ENCODE results near the gene UVSSA. TPM values are rescaled to one million over a fixed set of nuclear protein-coding genes. Genes with fewer than 3 reads are reported as not detected.
A peak's percentile ranks its signal among the peaks of the same experiment; 100 is the strongest.

The UVSSA gene
- total RNA-seq, 1 donor from 2014 or later: 35.2 TPM

- intact Hi-C loops (cut with micrococcal nuclease): no loop called here
- Mint-ChIP-seq H3K4me3 (no peak overlapping the region), H3K36me3 (ENCODE audit: low read depth) (no peaks in the 10 kb centered on the region), H3K4me1 (peaks cover 1% of the 10 kb centered on the region), H3K9me3 (no peaks in the 10 kb centered on the region), H3K27ac (no peak overlapping the region), H3K27me3 (peaks cover 47% of the 10 kb centered on the region)
- no peak for DNase-seq
- TF ChIP-seq, protein P1, sequence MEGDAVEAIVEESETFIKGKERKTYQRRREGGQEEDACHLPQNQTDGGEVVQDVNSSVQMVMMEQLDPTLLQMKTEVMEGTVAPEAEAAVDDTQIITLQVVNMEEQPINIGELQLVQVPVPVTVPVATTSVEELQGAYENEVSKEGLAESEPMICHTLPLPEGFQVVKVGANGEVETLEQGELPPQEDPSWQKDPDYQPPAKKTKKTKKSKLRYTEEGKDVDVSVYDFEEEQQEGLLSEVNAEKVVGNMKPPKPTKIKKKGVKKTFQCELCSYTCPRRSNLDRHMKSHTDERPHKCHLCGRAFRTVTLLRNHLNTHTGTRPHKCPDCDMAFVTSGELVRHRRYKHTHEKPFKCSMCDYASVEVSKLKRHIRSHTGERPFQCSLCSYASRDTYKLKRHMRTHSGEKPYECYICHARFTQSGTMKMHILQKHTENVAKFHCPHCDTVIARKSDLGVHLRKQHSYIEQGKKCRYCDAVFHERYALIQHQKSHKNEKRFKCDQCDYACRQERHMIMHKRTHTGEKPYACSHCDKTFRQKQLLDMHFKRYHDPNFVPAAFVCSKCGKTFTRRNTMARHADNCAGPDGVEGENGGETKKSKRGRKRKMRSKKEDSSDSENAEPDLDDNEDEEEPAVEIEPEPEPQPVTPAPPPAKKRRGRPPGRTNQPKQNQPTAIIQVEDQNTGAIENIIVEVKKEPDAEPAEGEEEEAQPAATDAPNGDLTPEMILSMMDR (IDR thresholded peaks at IDR 0.05): no peak
- ATAC-seq (ENCODE audit: low read depth): no peak
- CTCF ChIA-PET: no interaction called here
- POLR2A ChIA-PET: no interaction called here
Observed at GRCh38 chr4:1409491-1410425, 62.8 kb downstream of the UVSSA start.

- POLR2A ChIA-PET: no interaction called here
- intact Hi-C loops (cut with micrococcal nuclease): no loop called here
Observed at GRCh38 chr4:1410491-1411325, 63.7 kb downstream of the UVSSA start.

GRCh38 chr4:1411436-1412375, 64.7 kb downstream of the UVSSA start:
- Mint-ChIP-seq H3K27me3 (peaks cover 56% of the 10 kb centered on the region), H3K4me1 (peaks cover 1% of the 10 kb centered on the region), H3K9me3 (no peaks in the 10 kb centered on the region), H3K4me3 (no peak overlapping the region), H3K36me3 (ENCODE audit: low read depth) (no peaks in the 10 kb centered on the region), H3K27ac (no peak overlapping the region)
- DNase-seq: no peak
- CTCF ChIA-PET: no interaction called here
- intact Hi-C loops (cut with micrococcal nuclease): no loop called here
- ATAC-seq (ENCODE audit: low read depth): no peak
- POLR2A ChIA-PET: no interaction called here
- TF ChIP-seq, protein P1 (IDR thresholded peaks at IDR 0.05): no peak

More at GRCh38 chr4:1410491-1411325, 63.7 kb downstream of the UVSSA start:
- CTCF ChIA-PET: no interaction called here
- ATAC-seq (ENCODE audit: low read depth) (peak; percentile 50), DNase-seq (no peak)
- H3K9me3 Mint-ChIP-seq: no peaks in the 10 kb centered on the region
- peaks cover 49% of the 10 kb centered on the region for H3K27me3 Mint-ChIP-seq
- no peak overlapping the region for H3K4me3 Mint-ChIP-seq
- H3K36me3 Mint-ChIP-seq (ENCODE audit: low read depth): no peaks in the 10 kb centered on the region
- peaks cover 1% of the 10 kb centered on the region for H3K4me1 Mint-ChIP-seq
- TF ChIP-seq, protein P1 (IDR thresholded peaks at IDR 0.05): no peak
- no peak overlapping the region for H3K27ac Mint-ChIP-seq

DNA sequence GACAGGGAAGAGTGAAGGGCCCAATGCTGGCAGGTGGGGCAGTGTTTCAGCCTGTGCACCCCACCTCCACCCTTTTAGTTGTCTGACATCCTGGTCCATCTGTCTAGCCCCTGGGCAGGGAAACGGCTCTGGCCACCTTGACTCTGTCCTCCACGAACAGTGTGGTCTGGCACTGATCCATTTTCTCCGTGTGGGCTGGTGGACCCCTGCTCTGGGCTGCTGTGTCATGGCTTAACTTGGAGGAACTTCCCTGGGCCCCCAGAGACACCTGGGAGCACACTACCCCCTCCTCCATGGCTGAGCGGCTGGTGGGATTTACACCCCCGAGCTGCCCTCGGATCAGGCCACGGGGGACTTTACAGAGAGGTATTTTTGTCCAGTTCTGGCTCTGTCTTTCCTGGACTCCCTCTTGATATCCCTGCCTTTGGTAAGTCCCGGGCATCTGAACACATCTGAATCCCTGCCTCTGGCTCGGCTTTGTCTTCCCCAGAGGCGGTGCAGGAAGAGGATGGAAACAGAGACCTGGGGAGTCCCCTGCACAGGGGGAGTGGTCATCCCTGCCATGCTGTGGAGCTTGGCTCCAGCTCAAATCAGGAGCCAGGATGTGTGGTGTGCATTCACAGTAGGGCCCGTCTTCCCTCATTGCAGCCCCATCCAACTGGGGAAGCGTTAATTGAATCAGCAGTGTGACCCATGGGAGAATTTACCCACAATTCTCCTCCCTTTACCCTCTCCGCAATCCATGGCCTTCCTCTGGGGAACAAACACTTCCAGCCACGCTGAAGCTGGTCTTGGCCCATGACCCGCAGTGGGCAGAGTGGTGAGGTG, 65.6 kb downstream of the UVSSA start:
- no peak overlapping the region for H3K4me3 Mint-ChIP-seq
- ATAC-seq (ENCODE audit: low read depth) (no peak), DNase-seq (no peak)
- H3K27me3 Mint-ChIP-seq: peaks cover 51% of the 10 kb centered on the region
- POLR2A ChIA-PET: no interaction called here
- no peaks in the 10 kb centered on the region for H3K36me3 Mint-ChIP-seq (ENCODE audit: low read depth)
- no peak overlapping the region for H3K27ac Mint-ChIP-seq
- intact Hi-C loops (cut with micrococcal nuclease): no loop called here
- CTCF ChIA-PET: no interaction called here
- TF ChIP-seq, protein P1 (IDR thresholded peaks at IDR 0.05): no peak
- H3K4me1 Mint-ChIP-seq: no peaks in the 10 kb centered on the region
- H3K9me3 Mint-ChIP-seq: no peaks in the 10 kb centered on the region
